DMS 273 treated with DMSO at 0.1 percent for 48 hours (cell line): ENCODE measurements around the gene CSRP3.

Experiments used
- DNase-seq: peaks from one replicate; lab custom pipeline; 2025; lab: John Stamatoyannopoulos, UW

Gene CSRP3

DNA sequence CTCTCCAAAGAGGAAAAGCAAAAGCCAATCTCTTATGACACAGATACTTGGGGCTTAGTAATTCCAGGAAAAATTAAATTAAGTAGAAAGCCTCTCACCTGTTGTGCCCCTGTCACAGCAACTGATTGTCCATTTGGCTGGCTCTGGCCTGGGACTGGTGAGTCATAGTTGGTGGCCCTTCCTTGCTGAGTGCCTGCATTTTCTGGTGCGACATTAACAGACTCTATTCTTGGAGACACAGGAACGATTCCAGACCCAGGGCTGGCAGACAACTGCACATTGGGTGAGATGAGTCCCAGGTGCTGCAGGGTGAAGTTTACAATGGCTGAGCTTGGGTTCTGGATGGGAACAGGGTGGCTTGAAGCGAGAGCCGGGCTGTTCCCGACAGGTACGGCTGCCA lies 23.3 kb upstream of the CSRP3 start:
- DNase-seq: no peak

DNA sequence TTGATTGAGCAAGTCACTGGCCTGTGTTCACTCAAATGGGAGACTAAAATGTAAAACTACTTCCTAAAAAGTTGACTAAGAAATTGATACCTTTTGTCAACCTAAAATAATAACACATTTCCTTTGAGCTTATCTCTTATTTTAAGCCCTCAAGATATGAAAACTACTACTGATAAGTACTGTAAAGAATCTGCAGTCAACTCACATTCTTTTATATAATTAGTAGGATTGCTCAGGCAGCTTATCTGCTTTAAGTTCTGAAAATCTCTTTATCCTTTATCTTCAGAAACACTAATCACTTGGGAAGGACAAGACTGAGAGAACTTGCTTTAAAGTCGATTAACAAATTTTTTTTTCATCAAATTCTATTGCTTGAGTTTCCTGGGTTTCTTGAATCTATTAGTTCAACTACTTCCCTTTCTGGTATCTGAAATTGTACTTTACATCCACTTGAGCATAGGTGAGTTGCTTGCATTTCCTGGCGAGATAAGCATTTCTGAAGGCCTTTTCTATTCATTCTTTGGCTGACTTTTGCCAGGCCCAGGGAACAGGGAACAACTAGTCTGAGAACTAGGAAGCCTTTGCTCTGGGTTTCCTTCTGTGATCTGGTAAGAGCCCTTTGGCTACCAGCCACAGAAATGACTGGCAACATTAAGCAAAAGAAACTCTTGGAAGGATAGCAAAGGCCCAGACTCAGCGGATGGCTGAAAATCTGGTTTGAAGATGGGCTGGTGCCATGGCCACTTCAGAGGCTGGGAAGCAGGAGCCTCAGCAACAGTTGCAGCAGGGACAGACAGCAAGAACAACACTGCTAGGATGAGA lies 19.3 kb upstream of the CSRP3 start:
- no peak for DNase-seq

GRCh38 chr11:19218786-19219460 lies 17.1 kb upstream of the CSRP3 start:
- no peak for DNase-seq

GRCh38 chr11:19218216-19218615 lies 16.4 kb upstream of the CSRP3 start:
- no peak for DNase-seq

DNA sequence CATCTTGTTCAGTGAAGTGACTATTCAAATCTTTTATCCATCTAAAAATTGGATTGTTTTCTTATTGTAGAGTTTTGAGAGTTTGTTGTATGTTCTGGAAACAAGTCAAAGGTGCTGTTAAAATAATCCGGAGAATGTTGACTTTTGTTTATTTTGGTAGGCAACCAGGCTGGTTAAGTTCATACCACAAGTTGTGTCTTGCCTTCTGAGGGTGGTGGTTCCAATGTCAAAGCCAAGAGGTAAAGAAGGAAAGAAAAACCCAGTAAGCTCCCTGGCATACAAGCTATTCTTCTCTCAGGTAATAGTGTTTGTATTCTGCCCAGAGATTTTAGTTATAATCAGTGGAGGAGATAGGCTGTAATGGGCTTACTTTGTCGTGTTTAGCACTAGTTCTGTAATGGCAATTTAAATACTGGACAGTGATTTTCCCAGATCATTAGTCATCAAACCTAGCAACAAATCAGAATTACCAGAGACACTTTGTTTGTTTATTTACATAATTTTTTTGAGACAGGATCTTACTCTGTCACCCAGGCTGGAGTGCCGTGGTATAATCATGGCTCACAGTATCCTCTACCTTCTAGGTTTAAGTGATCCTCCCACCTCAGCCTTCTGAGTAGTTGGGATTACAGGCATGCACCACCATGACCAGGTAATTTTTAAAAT lies 15.1 kb upstream of the CSRP3 start:
- no peak for DNase-seq

DNA sequence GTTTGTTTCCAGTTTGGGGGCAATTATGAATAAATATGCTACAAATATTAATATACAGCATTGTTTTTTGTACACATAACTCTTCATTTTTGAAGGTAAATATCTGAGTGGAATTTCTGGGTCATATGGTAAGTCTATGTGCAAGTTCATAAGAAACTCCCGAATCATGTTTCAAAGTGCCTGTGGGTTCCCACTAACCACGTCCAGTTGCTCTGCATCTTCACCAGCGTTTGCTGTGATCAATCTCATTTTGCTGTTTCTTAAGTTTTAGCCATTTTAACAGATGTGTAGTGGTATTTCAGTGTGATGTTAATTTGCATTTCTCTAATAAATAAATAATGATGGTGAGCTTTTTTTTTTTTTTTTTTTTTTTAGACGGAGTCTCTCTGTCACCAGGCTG lies 14.2 kb upstream of the CSRP3 start:
- no peak for DNase-seq

- DNase-seq: no peak
Observed at GRCh38 chr11:19209617-19210370, 8.0 kb upstream of the CSRP3 start.

DNA sequence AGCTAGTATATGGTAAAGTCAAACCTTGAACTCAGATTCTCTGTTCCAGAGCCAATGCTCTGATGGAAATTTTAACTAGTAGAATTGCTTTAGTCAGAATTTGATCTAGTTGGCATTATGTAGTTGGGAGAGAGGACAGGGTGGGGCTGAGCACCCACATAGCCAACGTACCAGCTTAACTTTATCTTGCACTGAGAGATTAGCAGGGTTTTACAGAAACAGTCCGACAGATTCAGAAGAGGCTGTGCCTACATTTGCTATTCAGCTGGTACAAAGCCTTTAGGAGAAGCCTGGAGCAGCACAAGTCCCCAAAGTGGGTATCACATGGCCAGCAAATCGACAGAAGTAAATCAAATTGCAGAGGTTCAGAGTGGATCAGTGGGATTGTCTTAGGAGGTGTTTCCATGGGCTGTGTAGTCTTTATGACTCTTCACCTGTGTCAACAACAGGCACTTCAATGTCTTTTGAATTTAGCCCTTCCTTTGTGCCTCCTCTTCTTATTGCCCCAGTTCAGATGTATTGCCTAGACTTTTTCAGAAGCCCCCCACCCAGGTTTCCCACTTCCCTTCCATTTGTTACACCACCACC lies 7.3 kb upstream of the CSRP3 start:
- DNase-seq: no peak

GRCh38 chr11:19208181-19208580 lies 6.4 kb upstream of the CSRP3 start:
- DNase-seq: no peak

DNA sequence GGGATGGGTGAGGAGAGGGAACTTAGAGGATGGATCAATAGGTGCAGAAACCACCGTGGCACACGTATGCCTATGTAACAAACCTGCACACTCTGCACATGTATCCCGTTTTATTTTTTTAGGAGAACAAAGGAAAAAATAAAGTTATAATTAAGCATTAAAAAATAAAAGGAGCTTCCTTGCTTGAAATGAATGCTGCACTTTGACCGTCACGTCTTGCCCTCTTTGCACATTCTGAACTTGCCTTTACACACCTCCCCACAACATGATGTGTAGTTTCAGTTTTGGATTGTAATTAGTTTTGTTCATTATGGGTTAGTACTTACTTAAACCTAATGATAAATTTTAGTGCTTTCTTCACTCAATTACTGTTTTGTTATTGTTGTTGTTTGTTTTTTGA lies 3.1 kb upstream of the CSRP3 start:
- DNase-seq: no peak

DNA sequence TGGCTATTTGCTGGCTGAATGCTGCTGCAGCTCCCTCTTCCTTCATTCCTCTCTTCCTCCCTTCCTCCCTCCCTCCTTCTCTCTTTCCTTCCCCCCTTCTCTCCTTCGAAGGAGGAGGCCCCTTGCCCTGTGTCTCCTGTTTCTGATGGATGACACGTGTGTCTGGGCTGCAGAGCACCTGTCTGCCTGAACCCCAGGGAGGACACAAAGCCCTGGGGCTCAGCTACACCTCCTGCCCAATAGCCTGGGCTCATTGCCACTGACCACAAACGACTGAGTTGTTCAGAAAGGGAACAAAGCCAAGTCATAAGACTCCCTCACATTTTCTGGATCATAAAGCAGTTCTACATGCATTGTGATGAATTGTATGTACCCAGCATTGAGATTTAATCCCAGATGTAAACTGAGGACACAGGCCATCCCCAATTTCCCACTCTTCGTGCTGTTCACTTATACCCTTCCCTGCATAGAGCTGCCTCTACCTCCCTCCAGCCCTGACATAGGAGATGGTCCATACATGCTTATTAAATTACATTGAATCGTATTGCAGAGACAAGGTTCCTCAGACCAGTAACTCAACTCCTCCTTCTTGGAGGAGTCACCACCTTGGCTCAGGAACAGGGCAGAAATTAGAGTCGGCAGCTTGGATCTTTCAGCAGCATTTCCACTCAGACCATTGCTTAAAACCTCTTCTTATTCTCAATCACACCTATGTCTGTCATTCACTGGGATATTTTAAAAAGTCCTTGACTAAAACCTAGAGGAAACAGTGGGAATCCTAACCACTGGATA lies 1.2 kb downstream of the CSRP3 start:
- no peak for DNase-seq

GRCh38 chr11:19199771-19200170 lies 2.0 kb downstream of the CSRP3 start:
- no peak for DNase-seq

GRCh38 chr11:19199048-19199447 lies 2.7 kb downstream of the CSRP3 start:
- DNase-seq: no peak

GRCh38 chr11:19196432-19196831 lies 5.4 kb downstream of the CSRP3 start:
- DNase-seq: no peak

DNA sequence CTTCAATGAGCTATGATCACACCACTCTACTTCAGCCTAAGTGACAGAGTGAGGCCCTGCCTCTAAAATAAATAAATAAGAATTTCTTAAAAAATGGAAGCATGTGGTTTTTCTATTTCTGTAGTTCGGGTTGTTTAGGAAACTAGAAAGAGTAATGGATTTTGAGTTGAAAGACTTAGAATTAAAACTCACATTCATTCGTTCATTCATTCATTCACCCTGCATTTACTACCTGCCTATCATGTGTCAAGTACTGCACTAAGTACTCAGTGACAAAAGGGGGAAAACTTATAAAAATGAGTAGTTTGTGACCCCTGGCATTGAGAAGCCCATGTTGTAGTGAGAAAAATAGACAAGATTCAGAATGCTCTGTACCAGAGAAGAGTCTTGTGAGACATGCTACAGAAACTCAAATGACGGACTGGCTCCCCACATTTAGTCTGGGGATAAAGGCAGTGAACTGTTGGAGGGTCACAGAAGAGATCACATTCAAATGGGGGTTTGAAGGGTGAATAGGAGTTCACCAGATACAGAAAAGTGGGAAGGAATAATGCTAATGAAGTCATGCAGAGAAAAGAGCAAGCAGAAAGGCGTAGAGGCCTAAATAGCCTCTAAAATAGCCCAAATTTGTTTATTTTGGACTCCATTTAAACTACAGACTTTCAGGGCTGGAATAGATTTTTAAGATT lies 7.0 kb downstream of the CSRP3 start:
- no peak for DNase-seq

- DNase-seq: no peak
Observed at GRCh38 chr11:19193916-19194315, 7.9 kb downstream of the CSRP3 start.

GRCh38 chr11:19191530-19192169 lies 10.1 kb downstream of the CSRP3 start:
- DNase-seq: no peak

DNA sequence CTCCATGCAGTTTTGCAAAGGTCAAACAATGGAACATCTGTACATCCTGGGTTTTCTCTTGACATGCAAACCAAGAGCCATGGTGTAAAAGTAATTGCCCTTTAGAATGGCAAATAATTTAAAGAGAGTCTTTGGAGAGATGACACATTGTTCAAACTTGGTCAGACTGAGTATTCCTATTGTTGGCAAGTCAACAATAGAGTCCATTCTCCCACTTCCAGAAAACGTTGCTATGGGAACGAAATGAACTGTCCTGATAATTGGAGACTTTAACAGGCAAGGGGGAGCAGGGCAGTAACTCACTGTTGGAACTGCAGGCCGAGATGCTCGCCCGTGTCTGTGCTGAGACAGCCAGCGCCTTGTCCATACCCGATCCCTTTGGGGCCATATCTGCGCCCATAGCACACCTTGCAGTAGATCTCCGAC lies 13.9 kb downstream of the CSRP3 start:
- DNase-seq: no peak

- no peak for DNase-seq
Observed at GRCh38 chr11:19187114-19187832, 14.5 kb downstream of the CSRP3 start.
